HG03460 (cell line): ENCODE results near the gene FRMD4A.
"Not testable (repeated sequence)": the region's sequence is repeated elsewhere in the genome, so short reads cannot be mapped to it uniquely, and the experiment has no call there.

Source experiments
- ATAC-seq: cut with Tn5 transposase; IDR thresholded peaks from one replicate; pipeline ENCODE4 v1.9.1; 2021; ENCODE audit not compliant: unreplicated experiment

Gene FRMD4A

DNA sequence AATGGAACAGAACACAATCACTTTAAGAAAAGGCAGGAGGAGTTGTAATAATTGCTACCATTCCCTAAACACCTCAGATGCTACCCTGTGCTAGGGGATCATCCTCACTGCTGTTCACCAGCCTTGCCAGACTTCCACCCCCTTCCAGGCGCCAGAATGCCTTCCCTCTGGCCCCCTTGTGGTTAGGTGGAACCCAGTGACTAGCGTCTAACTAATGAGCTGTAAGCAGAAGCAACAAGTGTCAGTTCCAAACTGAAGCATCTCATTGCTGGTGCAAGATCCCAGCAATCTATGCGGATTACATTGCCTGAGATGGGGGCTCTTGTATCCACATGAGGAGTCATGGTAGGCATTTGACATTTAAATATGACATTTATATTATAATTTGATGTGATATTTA, 86.6 kb downstream of the FRMD4A start:
- no peak for ATAC-seq

DNA sequence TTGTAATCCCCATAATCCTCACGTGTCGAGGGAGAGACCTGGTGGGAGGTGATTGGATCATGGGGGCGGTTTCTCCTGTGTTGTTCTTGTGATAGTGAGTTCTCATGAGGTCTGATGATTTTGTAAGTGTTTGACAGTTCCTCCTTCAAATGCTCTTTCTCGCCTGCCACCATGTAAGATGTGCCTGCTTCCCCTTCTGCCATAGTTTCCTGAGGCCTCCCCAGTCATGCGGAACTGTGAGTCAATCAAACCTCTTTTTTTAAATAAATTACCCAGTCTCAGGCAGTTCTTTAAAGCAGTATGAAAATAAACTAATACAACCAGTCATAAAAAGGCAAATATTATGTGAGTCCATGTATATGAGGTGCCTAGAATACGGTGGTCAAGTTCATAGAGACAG, 87.5 kb downstream of the FRMD4A start:
- ATAC-seq: no peak

DNA sequence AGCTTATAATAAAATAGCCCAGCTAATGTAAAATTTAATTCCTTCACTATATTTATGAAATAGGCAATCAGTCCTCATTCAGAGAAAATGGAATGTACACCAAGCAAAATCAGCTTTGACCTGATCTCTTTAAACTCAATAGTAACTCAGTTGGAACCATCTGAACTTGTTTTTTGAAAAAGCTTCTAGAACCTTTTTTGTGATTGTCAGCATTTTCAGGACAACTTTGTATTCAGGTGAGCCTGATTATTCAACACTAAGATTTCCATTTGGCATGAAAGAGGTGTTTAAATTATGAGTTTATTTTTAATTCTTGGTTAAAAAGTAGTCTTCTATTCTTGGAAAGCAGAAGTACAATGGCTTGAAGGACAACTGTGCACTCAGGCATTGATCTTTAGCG, 89.5 kb downstream of the FRMD4A start:
- ATAC-seq: no peak

DNA sequence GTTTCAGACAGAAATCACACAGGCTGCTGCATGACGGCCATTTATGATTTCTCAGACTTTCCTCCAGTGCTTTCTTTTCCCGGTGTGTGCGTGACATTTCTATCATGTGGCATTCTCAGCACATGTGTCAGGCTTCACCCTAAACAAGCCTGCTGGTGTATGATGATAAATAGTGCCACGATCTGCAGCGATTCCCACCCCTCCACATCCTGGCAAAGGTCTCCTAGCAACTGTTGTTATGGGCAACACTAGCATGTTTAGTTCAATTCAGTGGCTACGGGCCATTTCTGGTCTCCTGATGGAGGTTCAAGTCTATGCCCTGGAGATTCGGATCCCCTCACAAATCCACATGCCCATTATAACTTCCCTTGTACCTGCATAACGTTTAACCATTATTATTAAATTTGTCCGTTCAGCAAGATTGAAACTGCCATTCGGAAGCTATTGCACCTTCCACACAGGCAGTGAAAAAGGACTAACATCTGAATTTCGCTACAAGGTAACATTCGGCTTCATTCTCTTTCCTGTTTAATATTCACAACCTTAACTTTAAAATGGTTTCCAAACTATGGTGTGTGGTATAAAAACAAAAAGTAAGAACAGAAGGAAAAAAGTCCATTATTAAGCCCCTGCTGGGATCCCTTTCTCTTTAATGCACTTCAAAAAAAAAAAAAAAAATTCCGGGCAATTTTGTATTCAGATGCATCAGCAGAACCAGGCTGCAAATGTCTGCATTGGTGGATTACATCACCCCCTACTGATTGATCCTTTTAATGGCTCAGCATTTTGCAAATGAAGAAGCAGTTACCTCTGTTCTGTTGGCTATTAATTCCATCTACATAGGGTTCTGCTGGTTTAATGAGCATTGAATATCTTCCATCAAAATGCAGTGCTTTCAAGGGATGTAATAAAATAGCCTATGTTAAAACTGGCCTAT, 90.2 kb downstream of the FRMD4A start:
- no peak for ATAC-seq

DNA sequence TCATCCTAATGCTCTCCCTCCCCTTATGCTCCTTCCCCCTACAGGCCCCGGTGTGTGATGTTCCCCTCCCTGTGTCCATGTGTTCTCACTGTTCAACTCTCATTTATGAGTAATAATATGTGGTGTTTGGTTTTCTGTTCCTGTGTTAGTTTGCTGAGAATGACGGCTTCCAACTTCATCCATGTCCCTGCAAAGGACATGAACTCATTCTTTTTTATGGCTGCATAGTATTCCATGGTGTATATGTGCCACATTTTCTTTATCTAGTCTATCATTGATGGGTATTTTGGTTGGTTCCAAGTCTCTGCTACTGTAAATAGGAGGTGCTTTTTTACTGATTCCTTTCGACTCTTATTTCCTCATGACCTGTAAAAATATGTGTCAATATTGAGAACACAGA, 92.1 kb downstream of the FRMD4A start:
- not testable (repeated sequence) for ATAC-seq

DNA sequence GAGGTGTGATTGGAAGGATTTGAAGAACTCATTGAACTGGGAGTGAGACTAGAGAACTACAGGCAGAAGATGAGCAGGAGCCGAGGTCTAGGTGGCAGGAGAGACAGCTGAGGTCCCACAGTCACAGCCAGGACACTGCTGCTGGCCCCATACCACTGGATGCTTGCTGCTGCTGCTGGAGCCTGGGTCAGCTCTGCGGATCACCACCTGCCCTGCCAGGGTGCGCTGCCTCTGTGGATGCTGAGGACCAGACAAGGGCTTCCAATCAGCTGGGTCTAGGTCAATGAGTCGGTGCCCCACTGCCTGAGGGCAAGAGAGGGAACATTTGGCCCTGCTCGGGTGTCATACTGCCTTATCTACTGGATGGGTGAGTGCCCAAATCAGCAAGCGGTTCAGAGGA, 94.4 kb downstream of the FRMD4A start:
- no peak for ATAC-seq

DNA sequence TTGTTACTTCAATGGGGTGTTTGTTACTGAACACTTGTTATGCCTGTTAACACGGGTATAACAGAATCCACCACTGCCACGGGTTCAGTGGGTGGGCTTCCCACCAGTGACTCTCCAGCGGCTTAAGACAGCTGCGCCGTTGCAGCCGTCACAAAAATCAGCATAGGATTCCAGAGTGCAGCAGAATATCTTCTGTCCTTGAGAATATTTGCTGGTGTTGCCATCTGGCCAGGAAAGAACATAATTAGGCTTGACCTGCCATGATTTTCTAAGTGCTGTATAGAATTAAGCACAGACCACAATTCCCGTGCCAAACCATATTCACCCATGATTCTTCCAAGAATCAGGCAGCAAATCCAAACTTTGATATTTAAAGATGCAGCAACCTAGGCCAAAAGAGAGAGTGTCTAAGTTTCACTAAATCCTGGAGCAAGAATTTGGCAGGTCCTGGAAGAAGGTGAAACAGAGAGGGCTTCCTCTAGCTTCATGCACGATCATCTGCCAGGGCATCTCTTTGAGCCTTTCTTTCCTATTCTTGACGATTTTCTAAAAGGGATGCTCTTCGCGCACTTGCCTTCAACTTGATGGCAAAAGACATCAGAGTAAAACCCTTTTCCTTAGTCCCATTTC, 95.0 kb downstream of the FRMD4A start:
- ATAC-seq: no peak

DNA sequence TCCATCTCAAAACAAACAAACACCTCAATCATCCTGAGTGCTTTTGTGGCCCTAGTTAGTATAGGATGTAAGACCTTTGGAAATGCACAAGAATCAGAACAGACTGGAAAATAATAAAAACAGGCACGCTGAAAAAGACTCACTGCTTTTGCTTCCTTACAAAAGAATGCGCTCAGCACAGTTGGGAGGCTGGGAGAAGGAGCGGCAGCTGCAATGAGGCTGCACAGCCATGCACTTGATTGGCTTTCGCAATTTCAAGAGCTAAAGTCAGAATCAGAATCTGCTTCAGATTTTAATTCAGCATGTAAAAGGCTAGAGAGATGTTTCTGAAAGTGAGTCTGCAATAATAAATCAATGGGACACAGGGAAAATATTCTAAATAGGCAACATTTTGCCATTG, 97.2 kb downstream of the FRMD4A start:
- no peak for ATAC-seq

DNA sequence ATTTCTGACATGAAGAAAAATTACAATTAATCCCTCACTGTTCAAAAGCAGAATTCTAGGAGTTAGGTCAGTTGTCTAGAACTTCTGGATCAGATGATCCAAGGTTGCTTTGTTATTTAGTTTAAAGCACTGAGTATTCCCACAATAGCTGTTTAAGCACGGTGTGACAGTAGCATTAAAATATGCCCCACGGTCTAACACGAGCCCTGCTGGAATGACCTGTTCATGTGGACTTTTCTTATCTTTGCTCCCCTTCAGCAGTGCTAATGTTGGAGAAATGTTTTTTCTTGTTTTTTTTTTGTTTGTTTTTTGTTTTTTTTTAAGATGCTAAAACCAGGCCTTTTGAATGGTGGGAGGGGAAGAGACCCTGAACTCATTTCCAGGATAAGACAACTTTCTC, 101.9 kb downstream of the FRMD4A start:
- ATAC-seq: not testable (repeated sequence)

DNA sequence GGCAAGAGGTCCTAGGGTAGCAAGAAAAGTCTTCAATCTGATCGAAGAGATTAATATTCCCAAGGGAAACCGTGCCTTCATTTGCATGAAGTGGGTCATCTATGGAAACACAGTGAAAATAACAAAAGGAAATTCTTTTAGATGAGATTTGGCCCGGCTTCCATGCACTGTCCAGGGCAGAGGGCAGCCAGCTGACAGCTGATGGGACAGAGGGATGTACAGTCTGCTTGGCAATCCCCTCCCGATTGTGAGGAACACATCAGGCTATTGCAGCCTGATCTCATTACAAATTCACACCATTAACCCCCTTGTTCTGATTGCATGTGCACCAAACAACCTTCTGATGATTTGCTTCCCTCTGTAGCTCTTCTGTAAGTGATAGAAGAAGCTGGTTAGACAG, 105.3 kb downstream of the FRMD4A start:
- no peak for ATAC-seq

DNA sequence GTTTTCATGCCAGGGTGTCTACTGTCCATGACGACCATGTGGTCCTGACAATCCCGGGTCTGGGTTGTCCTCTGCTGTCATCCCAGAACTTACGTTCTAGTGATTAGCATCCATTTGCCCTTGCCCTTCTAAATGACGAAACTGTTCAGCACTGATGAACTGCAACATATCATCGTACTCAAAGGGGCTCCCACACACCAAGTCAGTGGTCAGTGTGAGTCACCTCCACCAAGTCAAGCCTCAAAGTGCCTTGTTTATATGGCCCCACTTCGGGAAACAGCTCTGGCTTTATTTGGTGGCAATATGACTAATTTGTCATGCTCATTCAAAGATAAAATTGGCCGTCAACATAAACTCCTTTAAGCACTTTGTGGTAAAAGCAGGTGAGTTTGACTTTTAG, 110.7 kb downstream of the FRMD4A start:
- ATAC-seq: no peak

DNA sequence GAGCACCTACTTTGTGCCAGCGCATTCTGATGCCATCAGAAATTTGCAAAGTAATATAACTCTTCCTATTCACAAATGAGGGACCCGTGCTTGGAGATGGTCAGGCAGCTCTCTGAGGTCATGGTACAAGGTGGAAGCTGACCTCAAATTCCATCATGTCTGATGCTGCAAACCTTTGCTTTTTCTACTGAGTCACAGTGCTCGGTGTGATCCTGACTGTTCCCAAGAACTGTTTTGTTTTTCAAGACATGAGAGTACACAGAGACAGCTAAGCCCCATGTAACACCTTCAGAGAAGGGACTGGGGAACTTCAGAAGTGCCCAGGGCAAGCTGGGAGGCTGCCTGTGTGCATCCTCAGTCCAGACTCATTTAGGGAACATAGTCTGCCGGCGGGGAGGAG, 111.3 kb downstream of the FRMD4A start:
- no peak for ATAC-seq

DNA sequence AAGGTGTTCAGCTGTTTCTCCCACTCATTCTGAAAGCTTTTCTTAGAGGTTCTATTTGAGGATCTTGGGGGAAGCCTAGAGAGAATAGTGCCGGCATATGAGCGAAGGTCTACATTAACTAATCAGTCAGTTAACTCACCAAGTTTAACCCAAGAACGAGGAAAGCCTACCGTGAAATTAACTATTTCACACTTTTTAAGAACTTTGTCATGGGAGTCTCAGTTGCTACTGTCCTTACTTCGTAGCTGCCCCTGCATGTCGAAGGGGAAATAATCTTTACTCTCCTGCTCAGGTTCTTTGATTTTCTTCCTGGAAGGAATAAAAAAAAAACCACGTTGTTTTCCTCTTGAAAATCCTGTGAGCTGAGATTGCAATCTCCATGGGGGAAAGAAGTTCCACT, 115.1 kb downstream of the FRMD4A start:
- no peak for ATAC-seq

DNA sequence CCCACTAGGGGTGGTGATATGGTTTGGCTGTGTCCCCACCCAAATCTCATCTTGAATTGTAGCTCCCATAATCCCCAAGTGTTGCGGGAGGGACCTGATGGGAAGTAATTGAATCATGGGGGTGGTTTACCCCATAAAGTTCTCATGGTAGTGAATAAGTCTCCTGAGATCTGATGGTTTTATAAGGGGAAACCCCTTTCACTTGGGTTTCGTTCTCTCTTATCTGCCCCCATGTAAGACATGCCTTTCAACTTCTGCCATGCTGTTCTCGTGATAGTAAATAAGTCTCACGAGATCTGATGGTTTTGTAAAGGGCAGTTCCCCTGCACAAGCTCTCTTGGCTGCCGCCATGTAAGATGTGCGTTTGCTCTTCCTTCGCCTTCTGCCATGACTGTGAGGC, 117.0 kb downstream of the FRMD4A start:
- ATAC-seq: not testable (repeated sequence)

DNA sequence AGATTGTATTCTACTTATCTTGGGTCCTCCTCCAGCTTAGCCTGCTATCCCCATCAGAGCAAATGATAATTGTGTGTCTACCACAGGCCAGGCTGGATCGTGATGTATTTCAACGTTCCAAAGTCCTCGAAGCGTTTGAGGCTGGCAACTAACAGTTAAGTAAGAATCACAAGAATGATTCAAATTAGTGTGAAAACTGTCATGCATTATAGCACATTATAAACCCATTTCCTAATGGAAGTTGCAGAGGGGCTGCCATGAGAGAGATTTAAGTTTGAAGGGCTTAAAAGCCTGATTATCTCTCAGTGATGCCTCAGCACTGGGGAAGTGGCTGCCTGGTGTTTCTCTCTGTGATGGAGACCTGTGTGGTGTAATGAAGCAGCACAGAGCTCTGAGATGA, 119.1 kb downstream of the FRMD4A start:
- ATAC-seq: no peak

DNA sequence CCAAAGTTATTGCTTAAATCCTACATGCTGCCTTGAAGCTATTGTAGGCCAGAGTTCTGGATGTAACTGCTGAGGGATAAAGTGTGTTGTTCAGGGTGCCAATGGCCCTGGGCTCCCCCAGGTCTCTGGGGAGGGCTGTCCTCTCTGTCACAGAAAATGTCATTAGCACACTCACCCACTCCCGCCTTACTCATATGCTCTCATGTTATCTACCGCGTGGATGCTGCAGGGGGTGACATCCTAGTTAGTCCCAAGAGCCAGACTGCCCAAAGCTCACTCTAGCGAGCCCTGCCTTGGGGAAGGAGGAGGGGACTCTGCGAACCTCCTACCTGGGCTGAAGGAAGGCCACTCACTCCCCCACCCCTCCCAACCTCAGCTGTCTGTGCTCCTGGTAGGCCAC, 122.5 kb downstream of the FRMD4A start:
- no peak for ATAC-seq

DNA sequence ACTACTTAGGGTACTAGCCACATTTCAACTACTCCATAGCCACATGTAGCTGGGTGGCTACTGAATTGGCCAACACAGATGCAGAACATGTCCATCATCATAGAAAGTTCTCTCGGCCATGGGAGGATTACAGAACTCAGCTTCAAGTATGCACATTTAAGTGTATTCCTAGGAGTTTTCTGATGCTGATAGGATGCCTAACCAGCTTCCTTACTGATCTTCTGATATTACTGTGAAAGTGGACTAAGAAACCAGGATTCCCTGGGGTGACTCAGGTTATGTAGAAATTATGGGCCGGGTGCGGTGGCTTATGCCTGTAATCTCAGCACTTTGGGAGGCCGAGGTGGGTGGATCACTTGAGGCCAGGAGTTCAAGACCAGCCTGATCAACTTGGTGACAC, 125.5 kb downstream of the FRMD4A start:
- ATAC-seq: no peak

DNA sequence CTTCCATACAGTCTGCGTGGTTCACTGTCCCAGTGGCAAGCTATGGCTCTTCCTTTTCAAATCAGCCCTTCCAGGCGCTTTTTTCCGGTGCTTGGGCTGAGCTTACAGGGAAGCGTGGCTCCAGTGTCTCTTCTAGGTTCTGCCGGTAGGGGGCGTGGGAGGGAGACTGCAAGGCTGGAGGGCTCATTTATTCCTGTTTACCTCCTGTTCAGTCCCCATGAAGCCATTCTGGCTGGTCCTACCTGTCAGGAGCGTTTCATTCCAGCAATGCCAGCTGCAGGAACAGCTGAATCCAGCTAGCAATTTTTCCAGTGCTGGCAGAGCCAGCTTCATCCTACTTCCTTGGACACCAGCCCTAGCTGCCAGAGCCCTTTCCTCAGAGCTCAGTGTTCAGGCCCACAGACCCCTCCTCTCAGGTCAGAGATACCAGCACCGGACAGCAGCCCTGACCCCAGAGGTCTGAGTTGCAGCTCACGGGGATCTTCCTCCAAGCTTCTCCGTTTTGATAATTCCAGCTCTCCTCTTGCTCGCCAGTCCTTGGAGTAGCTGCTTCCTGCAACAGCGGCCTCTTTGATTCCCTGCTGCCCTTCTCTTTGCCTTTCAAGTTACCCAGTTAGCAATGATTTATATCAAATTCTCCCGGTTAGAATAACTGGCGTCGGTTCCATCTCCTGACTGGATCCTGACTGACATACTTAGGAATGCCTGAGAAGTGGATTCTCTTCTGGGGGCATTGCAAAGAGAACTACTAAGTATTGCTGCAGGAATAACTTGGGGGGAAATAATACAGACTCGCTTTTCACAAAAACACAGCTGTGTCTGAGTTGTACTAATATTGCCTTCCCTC, 129.8 kb downstream of the FRMD4A start:
- no peak for ATAC-seq

DNA sequence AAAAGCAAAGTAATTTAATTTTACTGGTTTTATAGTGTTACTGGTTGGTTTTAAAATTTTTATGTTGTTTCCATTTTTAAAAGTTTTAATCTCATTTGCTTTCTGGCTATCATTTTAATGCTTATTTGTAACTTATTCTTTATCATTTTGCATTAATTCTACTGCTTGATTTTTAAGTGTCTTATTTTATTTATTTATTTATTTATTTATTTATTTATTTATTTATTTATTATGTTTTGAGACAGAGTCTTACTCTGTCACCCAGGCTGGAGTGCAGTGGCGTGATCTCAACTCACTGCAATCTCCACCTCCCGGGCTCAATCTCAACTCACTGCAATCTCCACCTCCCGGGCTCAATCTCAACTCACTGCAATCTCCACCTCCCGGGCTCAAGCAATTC, 131.6 kb downstream of the FRMD4A start:
- ATAC-seq: not testable (repeated sequence)

DNA sequence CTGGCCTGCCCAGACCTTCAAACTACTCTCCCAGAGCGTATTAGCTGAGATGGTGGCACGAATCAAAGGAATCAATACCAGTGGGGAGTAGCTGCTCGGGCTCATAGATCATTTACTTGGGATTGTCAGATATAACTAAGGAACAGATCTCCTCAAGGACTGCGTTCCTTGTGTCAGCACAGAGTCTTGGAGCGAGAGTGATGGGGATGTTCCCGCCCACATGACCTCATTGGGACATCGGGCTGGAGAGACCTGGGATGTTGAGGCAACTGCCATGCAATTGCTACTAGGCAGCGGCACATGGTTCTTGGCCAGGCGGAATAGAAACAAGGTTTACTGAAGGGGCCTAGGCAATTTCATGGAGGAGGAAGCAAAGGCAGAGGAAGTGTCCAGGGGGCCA, 132.6 kb downstream of the FRMD4A start:
- no peak for ATAC-seq

DNA sequence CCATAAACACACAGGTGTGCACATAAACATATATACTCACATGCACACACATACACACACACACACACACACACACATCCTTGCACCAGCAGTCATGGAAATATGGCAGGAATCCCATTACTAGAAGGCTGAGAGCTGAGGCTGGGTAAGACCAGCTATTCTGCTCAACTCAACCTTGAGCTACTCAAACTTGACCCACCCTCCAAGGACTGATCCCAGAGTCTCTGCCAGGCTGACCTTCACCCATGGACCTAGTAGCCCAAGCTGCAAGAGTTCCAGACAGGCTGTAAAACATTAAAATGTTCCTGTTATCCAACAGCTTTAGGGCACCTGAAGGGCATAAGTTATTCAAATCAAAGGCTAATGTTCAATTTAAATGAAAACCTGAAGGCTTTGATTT, 134.6 kb downstream of the FRMD4A start:
- ATAC-seq: no peak

DNA sequence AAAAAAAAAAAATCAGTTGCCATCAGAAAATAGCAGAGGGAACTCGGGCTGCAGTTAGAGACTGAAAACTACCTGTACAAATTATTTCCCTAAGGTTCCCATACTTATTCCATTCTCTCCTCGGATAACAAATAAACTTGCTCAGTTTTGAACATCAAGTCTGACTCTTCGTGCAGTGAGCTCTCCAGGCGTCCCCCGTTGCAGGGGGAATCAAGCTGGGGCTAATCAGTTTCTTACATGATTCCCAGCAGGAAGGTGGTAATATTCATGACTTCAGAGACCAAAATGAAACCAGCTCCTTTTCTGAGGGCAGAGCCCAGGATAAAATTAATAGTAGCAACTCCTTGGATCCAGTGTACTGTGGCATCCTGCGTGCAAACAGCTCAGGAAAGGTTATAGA, 135.3 kb downstream of the FRMD4A start:
- ATAC-seq: no peak
